Activated T-cell treated with anti-CD3 and anti-CD28 coated beads for 1 hour (primary cell): Measurements from ENCODE around the gene RERE.
"Not testable (repeated sequence)": the region's sequence is repeated elsewhere in the genome, so short reads cannot be mapped to it uniquely, and the experiment has no call there.

ENCODE experiments used
- DNase-seq: peaks from one replicate; pipeline ENCODE4 v3.0.0-alpha.2; 2020; ENCODE audit warnings: low read depth

RERE gene

GRCh38 chr1:8841395-8841794 lies 24.0 kb upstream of the RERE start:
- DNase-seq = no peak

GRCh38 chr1:8839990-8840389 lies 22.6 kb upstream of the RERE start:
- no peak for DNase-seq

GRCh38 chr1:8835941-8836643 lies 18.7 kb upstream of the RERE start:
- DNase-seq = no peak

- no peak for DNase-seq
Observed at GRCh38 chr1:8831340-8831739, 13.9 kb upstream of the RERE start.

DNA sequence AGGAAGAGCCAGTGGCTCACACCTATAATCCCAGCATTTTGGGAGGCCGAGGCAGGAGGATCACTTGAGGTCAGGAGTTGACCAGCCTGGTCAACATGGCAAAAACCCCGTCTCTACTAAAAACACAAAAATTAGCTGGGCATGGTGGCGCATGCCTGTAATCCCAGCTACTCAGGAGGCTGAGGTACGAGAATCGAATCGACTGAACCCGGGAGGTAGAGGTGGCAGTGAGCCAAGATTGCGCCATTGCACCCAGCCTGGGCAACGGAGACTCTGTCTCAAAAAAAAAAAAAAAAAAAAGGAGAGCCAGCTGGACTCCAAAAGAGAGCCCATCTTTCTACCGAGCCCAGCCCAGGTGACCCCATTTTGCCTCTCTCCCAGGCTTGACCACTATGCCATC lies 13.3 kb upstream of the RERE start:
- DNase-seq = not testable (repeated sequence)

GRCh38 chr1:8825985-8826481 lies 8.6 kb upstream of the RERE start:
- no peak for DNase-seq

DNA sequence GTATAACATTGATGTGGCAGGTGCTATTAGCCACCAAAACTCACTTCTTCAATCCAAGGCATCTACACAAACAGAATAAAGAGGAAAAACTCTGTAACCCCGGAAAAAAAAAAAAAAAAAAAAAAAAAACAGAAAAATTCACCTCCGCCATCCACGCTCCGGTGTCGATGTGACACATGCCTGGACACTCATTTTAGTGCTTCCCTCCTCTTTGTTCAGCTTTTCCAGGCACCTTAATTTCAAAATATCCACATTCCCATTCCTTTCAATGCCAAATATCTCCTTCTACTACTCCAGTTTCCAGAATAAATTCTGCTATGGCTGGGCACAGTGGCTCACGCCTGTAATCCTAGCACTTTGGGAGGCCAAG lies 5.8 kb upstream of the RERE start:
- DNase-seq = no peak

DNA sequence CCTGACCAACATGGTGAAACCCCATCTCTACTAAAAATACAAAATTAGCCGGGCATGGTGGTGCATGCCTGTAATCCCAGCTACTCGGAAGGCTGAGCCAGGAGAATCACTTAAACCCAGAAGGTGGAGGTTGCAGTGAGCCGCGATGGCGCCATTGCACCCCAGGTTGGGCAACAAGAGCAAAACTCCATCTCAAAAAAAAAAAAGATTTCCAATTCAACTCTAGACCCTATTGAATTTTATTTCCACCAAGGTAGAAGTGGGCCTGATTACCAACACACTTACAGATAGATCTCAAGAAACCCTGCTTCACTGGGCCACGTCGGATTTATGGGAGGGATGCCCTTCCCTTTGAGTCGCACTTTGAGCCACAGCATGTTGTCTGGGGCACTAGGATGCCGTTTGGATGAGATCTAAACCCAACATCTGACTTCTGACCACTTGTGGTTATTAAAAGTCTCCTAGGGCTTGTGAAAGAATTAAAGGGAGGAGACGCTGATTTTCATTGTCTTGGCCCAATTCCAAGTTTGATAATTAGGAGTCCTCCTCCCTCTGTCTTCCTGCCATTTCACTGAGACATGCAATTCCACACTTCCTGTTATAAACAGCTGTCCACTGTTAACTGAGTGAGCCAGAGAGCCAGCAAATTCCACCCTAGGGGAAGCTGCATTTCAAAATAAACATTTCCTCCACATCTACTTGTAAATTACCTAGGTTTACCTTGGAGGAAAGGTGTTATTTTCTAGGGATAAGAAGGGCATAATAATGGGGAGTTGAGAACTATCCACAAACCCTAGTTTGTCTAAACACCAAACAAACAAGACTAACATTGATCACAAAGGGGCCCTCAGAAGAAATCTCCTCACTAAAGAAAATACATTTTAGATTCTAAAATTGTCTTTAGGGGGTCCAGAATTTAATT lies 5.2 kb upstream of the RERE start:
- no peak for DNase-seq

DNA sequence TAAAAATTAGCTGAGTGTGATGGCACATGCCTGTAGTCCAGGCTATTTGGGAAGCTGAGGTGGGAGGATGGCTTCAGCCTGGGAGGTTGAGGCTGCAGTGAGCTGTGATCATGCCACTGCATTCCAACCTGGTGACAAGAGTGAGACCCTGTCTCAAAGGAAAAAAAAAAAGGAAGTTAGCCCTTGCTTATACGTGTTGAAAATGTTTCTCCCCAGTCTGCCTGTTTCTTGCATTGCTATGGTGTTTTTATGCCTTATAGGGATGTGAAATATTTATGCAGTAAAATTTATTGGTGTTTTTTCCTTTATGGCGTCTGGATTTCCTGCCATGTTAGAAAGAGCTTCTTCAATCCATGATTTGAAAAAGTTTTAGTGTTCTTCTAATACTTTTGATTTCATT lies 3.6 kb upstream of the RERE start:
- no peak for DNase-seq

DNA sequence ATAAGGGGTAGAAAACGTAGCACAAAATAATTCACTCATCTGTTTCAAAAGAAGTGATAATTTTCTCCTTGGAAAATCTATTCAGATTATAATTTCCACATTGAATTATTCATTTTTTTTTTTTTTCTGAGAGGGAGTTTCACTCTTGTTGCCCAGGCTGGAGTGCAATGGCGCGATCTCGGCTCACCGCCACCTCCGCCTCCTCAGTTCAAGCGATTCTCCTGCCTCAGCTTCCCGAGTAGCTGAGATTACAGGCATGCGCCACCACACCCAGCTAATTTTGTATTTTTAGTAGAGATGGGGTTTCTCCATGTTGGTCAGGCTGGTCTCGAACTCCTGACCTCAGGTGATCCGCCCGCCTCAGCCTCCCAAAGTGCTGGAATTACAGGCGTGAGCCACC lies 1.3 kb upstream of the RERE start:
- DNase-seq = not testable (repeated sequence)

GRCh38 chr1:8818325-8818775 lies 910 bp upstream of the RERE start:
- peak; percentile 12 for DNase-seq

- peak; percentile 7 for DNase-seq
Observed at GRCh38 chr1:8816831-8817411, 519 bp downstream of the RERE start.

- no peak for DNase-seq
Observed at GRCh38 chr1:8816264-8816663, 1.2 kb downstream of the RERE start.

DNA sequence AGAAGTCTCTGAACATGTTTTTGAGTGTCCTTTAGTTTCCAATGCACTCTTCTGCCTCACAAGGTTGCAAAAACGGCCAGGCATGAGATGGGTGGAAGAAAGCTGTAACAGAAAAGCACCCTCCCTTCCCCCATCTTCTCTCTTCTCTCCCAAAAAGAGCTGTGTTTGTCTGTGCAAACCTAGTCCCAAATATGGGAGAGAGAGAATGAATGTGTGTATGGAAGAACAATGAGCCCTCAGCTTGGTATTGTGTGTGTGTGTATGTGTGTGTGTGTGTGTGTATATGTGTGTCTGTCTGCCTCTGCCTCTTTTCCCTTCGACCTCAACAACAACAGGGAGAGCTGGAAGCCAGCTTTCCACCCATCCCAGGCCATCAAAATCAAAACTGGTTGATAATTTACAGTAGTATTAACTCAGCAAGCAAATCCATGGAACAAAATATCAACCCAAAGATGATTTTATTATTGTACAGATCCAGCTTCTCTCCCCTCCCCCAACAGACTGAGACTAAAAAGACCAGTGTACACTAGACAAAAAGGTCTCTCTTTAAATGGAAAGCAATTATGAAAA lies 1.8 kb downstream of the RERE start:
- no peak for DNase-seq

- no peak for DNase-seq
Observed at GRCh38 chr1:8814865-8815264, 2.6 kb downstream of the RERE start.

DNA sequence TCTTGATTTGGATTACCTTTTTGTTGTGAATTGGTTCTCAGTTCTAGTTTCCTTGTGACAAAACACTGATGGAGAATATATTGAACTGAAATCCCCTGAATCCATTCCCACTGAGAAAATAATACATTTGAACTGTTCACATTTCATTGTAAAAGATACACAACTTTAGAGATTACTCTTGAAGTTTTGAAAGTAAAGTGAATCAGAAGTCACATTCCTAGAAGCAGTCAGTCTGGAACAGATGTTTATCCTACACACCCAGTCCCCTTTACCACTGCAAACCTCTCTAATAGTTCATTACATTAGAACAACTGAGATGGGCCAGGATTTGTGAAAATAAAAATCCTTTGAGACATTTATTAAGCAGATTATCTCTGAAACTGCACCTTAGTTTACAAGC lies 3.4 kb downstream of the RERE start:
- DNase-seq = no peak

DNA sequence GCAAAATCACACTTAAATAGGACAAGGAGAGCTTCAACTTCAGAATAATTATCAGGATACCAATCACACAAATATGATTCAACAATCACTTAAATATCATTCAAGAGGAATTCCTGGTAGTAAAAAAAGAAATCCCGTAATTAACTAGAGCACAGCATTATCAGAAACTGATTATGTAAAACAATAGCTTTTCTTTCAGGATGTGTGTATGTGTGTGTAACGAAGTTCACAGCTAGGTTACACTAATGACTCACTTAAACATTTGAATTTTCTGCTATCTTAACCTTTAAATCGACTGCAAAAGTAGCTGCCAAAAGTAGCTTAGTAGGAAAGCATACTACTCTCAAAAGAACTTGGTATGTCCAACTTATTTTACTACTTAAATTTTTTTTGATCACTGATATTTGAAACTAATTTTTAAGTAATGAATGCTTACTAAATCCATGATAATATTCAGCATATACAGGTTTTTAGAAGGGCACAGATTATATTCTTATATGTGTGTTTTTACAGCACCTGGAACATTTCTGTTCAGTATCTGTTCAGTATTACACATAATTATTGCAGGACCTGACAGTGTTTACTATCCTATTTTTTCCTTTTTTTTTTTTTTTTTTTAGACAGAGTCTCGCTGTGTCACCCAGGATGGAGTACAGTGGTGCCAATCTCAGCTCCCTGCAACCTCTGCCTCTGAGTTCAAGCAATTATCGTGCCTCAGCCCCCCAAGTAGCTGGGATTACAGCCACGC lies 4.2 kb downstream of the RERE start:
- DNase-seq = no peak

DNA sequence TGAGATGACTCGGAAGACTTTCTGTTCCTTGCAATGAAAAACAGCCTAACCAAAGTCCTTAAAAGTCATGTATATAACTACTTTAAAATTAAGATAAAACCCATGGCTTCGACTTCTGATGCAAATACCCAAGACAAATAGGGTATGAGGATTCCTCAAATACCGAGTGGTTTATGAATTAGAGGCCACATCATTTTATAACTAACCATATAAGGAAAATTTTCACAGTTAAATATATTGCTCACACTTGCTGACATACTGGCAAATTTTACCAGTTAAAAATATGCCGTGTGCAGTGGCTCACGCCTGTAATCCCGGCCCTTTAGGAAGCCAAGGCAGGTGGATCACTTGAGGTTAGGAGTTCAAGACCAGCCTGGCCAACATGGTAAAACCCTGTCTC lies 5.4 kb downstream of the RERE start:
- DNase-seq = no peak

GRCh38 chr1:8810987-8811386 lies 6.5 kb downstream of the RERE start:
- DNase-seq = no peak

- DNase-seq = no peak
Observed at GRCh38 chr1:8809342-8809736, 8.1 kb downstream of the RERE start.

DNA sequence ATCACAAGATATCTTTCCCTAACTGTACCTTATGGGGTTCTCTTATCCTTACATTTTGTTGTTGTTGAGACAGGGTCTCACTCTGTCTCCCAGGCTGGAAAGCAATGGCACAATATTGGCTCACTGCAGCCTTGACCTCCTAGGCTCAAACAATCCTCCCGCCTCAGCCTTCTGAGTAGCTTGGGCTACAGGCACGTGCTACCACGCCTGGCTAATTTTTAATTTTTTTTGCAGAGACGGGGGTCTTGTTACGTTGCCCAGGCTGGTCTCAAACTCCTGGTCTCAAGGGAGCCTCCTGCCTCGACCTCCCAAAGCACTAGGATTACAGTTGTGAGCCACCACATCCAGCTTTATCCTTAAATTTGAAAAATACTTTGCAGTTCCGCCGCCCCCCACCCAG lies 10.4 kb downstream of the RERE start:
- DNase-seq = no peak

GRCh38 chr1:8800416-8800815 lies 17.0 kb downstream of the RERE start:
- no peak for DNase-seq
